Mucosa of descending colon (tissue), 3 donors: ENCODE measurements around the gene UNC45A. TPM values are rescaled to one million over a fixed set of nuclear protein-coding genes. Genes with fewer than 3 reads are reported as not detected.
A peak's percentile ranks its signal among the peaks of the same experiment; 100 is the strongest.
"Not testable (repeated sequence)": the region's sequence is repeated elsewhere in the genome, so short reads cannot be mapped to it uniquely, and the experiment has no call there.

ENCODE experiments used
- ATAC-seq: fragments of 200-7000 bp; cut with Tn5 transposase; one replicate; pipeline ENCODE4 v1.9.1; 2020; ENCODE audit warnings: mild to moderate bottlenecking, moderate library complexity
- DNase-seq, 3 donors: peaks; one replicate each; pipeline ENCODE4 v3.0.0-alpha.2; 2020
- H3K36me3 ChIP-seq: fragments of 200-600 bp; one replicate; pipeline ENCODE4 v1.8.0; 2021; ENCODE audit warnings: low read depth, mild to moderate bottlenecking
- H3K4me1 ChIP-seq: fragments of 200-600 bp; one replicate; pipeline ENCODE4 v1.8.0; 2021; ENCODE audit warnings: low read depth, mild to moderate bottlenecking
- H3K4me3 ChIP-seq: fragments of 200-600 bp; one replicate; pipeline ENCODE4 v1.8.0; 2021; ENCODE audit warnings: mild to moderate bottlenecking
- H3K9me3 ChIP-seq: fragments of 200-600 bp; one replicate; pipeline ENCODE4 v1.8.0; 2021; ENCODE audit warnings: mild to moderate bottlenecking
- intact Hi-C, 2 donors: fragments of 100-400 bp; cut with DNase I in 1 of 2; cut with micrococcal nuclease in 1 of 2; formaldehyde crosslinking; loops; one replicate each; pipeline versions ENCODE4 v1.11.0 to v1.11.1; 2022; cut with DNase I, micrococcal nuclease
- total RNA-seq, 3 donors: library from RNA; stranded (reverse); fragmentation: NEBNext Ultra II Directional in 2 of 3; extraction: Animal tissue kit (Norgen Biotek cat#: 25700) in 2 of 3; gene quantifications; one replicate each; pipeline versions ENCODE4 v1.2.1 to v1.2.4, GENCODE V29; 2021 to 2023
- TF ChIP-seq, protein P1 (sequence below): fragments of 200-600 bp; IDR thresholded peaks from one replicate; pipeline ENCODE4 v1.8.0; 2022; ENCODE audit warnings: antibody characterized with exemption, mild to moderate bottlenecking
- donor health status: DM: no; HTN: no; CAD: no; lungs with moderate emphysema.
- donor health status: DM: no; HTN: no; CAD: no.
- donor health status: DM: no; HTN: yes; CAD: no.

UNC45A gene
- total RNA-seq, 3 donors from 2014 or later = 43.9 to 92.5 (median 54.8) TPM

DNA sequence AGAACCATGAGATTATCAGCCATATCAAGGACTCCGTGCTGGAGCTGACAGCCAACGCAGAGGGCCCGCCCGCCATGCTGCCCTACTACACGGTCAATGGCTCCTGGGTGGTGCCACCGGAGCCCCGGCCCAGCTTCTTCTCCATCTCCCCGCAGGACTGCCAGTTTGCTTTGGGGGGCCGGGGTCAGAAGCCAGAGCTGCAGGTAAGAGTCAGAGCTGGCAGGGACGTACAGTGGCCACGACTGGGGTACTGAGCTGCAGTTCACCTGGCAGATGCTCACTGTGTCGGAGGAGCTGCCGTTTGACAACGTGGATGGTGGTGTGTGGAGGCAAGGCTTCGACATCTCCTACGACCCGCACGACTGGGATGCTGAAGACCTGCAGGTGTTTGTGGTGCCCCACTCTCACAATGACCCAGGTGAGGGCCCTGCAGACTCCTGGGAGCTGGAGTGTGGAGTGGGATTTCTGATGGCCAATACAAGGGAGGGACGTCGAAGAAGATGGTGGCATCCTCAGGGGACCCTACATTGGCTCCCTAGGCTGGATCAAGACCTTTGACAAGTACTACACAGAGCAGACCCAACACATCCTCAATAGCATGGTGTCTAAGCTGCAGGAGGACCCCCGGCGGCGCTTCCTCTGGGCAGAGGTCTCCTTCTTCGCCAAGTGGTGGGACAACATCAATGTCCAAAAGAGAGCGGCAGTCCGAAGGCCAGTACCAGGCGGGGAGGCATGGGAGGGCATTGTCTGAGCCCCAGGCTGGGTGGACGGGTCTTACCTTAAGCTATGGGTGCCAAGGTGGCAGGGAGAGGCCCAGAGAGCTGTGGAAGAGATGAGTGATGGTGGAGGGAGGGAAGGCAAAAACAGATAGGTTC, 29.5 kb upstream of the UNC45A start:
- no peak overlapping the region for H3K4me3 ChIP-seq
- H3K9me3 ChIP-seq = no peaks in the 10 kb centered on the region
- DNase-seq (peak in 2 of 3 donors; percentile 24 to 47), ATAC-seq (no peak)
- H3K4me1 ChIP-seq = peaks cover 19% of the 10 kb centered on the region
- intact Hi-C loops = no loop called here
- no peaks in the 10 kb centered on the region for H3K36me3 ChIP-seq
- TF ChIP-seq, protein P1, sequence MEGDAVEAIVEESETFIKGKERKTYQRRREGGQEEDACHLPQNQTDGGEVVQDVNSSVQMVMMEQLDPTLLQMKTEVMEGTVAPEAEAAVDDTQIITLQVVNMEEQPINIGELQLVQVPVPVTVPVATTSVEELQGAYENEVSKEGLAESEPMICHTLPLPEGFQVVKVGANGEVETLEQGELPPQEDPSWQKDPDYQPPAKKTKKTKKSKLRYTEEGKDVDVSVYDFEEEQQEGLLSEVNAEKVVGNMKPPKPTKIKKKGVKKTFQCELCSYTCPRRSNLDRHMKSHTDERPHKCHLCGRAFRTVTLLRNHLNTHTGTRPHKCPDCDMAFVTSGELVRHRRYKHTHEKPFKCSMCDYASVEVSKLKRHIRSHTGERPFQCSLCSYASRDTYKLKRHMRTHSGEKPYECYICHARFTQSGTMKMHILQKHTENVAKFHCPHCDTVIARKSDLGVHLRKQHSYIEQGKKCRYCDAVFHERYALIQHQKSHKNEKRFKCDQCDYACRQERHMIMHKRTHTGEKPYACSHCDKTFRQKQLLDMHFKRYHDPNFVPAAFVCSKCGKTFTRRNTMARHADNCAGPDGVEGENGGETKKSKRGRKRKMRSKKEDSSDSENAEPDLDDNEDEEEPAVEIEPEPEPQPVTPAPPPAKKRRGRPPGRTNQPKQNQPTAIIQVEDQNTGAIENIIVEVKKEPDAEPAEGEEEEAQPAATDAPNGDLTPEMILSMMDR = no peak

DNA sequence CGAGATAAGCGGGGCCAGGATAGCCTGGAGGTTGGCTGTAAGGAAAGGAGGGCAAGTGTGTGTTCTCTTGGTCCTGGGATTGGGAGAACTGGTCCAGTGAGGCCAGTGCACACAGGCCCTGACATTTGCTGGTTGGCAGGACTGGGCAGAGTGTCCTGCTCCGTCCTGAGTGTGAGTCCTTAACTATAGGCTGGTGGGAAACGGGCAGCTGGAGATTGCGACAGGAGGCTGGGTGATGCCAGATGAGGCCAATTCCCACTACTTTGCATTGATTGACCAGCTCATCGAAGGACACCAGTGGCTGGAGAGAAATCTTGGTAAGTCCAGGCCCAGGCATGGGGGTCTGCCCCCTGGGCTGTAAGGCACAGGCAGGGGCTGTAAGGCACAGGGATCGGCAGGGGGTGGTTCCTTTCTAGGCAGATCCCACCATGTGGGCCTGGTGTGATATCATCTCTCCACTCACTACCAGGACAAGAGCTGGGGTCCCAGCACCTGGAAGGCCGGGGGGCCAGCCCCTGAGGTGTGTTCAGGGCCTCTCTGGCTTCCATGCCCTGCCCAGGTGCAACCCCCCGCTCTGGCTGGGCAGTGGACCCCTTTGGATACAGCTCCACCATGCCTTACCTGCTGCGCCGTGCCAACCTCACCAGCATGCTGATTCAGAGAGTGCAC, 28.8 kb upstream of the UNC45A start:
- intact Hi-C loops = no loop called here
- Histone ChIP-seq H3K36me3 (peaks cover 3% of the 10 kb centered on the region), H3K4me1 (peaks cover 19% of the 10 kb centered on the region), H3K4me3 (no peak overlapping the region), H3K9me3 (no peaks in the 10 kb centered on the region)
- ATAC-seq (no peak), DNase-seq (peak in 1 of 3 donors; percentile 16)
- TF ChIP-seq, protein P1 = no peak

DNA sequence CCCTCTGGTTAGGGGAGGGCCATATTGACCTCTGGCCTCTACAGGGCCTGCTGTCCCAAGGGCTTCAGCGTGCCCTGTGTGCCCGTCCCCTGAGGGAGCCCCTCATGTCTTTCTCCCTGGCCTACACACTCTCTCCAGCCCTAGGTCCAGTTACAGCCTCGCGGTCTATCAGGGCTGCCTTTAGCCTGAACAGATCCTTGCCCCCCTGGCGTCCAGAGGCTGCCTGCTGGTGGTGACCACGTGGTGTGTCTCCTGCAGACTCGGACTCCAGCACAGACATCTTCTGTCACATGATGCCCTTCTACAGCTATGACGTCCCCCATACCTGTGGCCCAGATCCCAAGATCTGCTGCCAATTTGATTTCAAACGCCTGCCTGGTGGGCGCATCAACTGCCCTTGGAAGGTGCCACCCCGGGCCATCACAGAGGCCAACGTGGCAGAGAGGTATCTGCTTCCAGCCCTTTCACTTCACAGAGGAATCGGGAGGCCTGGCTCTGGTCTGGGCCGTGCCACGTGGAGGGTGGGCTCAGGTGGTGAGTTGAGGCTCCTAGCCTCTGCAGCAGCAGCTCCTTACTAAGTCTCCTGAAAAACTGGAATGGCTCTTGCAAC, 27.9 kb upstream of the UNC45A start:
- ATAC-seq (no peak), DNase-seq (peak in 2 of 3 donors; percentile 26 to 44)
- Histone ChIP-seq H3K4me1 (peaks cover 13% of the 10 kb centered on the region), H3K9me3 (no peaks in the 10 kb centered on the region), H3K4me3 (no peak overlapping the region), H3K36me3 (peaks cover 9% of the 10 kb centered on the region)
- intact Hi-C loops = no loop called here
- TF ChIP-seq, protein P1 = no peak

DNA sequence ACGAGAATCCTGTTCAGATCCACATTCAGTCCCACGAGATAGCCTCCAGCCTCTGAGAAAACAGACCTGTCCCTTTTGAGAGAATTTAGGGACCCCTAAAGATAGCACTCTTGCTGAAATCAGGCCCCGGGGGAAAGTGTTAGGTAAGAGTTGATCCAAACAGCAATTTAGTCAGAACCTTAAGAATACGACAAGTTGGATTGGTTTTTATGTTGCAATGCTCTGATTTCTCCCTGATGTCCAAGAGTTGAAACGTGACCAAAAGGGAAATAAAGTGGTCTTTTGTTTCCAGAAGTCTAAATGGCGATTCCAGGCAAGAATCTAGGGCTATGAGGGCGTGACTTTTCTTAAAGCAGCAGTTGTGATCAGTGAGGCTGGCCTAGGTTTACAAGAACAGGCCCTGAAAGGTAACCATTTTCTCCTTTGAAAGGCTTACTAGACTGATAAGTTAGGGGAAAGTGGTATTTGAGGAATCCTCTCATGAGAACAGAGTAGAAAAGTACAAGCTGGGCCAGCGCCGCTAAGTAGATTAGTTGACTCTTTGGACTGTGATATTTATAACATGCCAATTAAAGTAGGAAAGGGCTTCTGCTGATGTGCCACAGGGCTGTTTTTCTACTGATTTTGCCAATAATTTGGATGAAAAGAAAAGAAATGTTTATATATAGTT, 27.1 kb upstream of the UNC45A start:
- no peak for ATAC-seq
- intact Hi-C loops = no loop called here

DNA sequence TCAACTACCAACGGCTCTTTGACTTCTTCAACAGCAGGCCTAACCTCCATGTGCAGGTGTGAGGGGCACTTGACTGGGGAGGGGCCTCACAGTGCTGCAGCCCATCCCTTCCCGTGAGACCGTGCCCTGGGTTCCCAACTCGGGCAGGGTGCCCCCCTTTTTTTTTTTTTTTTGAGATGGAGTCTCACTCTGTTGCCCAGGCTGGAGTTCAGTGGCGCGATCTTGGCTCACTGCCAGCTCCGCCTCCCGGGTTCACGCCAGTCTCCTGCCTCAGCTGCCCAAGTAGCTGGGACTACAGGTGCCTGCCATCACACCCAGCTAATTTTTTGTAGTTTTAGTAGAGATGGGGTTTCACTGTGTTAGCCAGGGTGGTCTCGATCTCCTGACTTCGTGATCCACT, 25.6 kb upstream of the UNC45A start:
- peaks cover 23% of the 10 kb centered on the region for H3K36me3 ChIP-seq
- intact Hi-C loops, ATAC-seq, H3K4me1 ChIP-seq, H3K9me3 ChIP-seq, H3K4me3 ChIP-seq: not testable (repeated sequence)
- DNase-seq = peak in 2 of 3 donors; percentile 13 to 34

More for the DNA sequence above, 27.1 kb upstream of the UNC45A start:
- TF ChIP-seq, protein P1 = no peak
- Histone ChIP-seq H3K9me3 (no peaks in the 10 kb centered on the region), H3K4me3 (no peak overlapping the region), H3K4me1 (peaks cover 13% of the 10 kb centered on the region), H3K36me3 (peaks cover 17% of the 10 kb centered on the region)
- no peak for DNase-seq
